NCI-H1694 treated with DMSO at 0.1 percent for 48 hours (cell line): ENCODE results near the gene ARMC3.

Experiments used
- DNase-seq: peaks from one replicate; lab custom pipeline; 2025; lab: John Stamatoyannopoulos, UW

The ARMC3 gene

GRCh38 chr10:23078114-23078513 lies 150.3 kb downstream of the ARMC3 start:
- no peak for DNase-seq

- DNase-seq: no peak
These were observed 151.8 kb downstream of the ARMC3 start for GRCh38 chr10:23079700-23080099.

- DNase-seq: no peak
These were observed 152.4 kb downstream of the ARMC3 start for GRCh38 chr10:23080262-23080661.

- no peak for DNase-seq
These were observed 153.4 kb downstream of the ARMC3 start for GRCh38 chr10:23081221-23081750.

- DNase-seq: no peak
These were observed 154.0 kb downstream of the ARMC3 start for GRCh38 chr10:23081891-23082290.
